ENCODE results near the gene XYLT1.

GRCh38 chr16:17083628-17084027, 387.1 kb downstream of the XYLT1 start:
- TF ChIP-seq FOXK1 (CRISPR knock-in tag; IDR thresholded peaks at IDR 0.05; ENCODE audit: borderline replicate concordance, low read depth): no peak
- no peak for TF ChIP-seq CSRNP1 (CRISPR knock-in tag; IDR thresholded peaks at IDR 0.05)
- no peak for TF ChIP-seq ZBTB10 (CRISPR knock-in tag; IDR thresholded peaks at IDR 0.05; ENCODE audit: borderline replicate concordance)
- no peak for TF ChIP-seq ZNF629 (CRISPR knock-in tag; conservative IDR thresholded peaks at IDR 0.05)
- TF ChIP-seq EHMT2 (IDR thresholded peaks at IDR 0.05; ENCODE audit: borderline replicate concordance, low read depth, low read length): no peak
- no peak for TF ChIP-seq CTCF (CRISPR knock-in tag; IDR thresholded peaks at IDR 0.05)
- TF ChIP-seq ELF4 (CRISPR knock-in tag; IDR thresholded peaks at IDR 0.05; ENCODE audit: borderline replicate concordance): no peak
- no peak for TF ChIP-seq HDAC6 (IDR thresholded peaks at IDR 0.05; ENCODE audit: low read depth, low read length)
- no peak for TF ChIP-seq PBX3 (CRISPR knock-in tag; IDR thresholded peaks at IDR 0.05; ENCODE audit: borderline replicate concordance)
- TF ChIP-seq POLR2AphosphoS5 (IDR thresholded peaks at IDR 0.05; ENCODE audit: low read depth, low read length): no peak

Measured in HepG2 (cell line).